Fibroblast of the conjunctiva (primary cell): ENCODE data around the gene NES.

Source experiments
- DNase-seq: peaks from one replicate; pipeline ENCODE4 v3.0.0-alpha.2; 2010; ENCODE audit warnings: low read depth

Gene NES

GRCh38 chr1:156680056-156680455, 2.8 kb upstream of the NES start:
- no peak for DNase-seq

GRCh38 chr1:156677616-156678596, 699 bp upstream of the NES start:
- peak; percentile 85 for DNase-seq

- DNase-seq, result no peak
Observed at GRCh38 chr1:156676114-156676819, 940 bp downstream of the NES start.

- DNase-seq, result no peak
Observed at GRCh38 chr1:156675210-156676113, 1.7 kb downstream of the NES start.

- DNase-seq, result no peak
Observed at GRCh38 chr1:156673387-156674121, 3.7 kb downstream of the NES start.

- DNase-seq, result no peak
Observed at GRCh38 chr1:156671804-156672203, 5.4 kb downstream of the NES start.

- DNase-seq, result no peak
Observed at GRCh38 chr1:156670791-156671190, 6.4 kb downstream of the NES start.

- DNase-seq, result no peak
Observed at GRCh38 chr1:156670359-156670758, 6.8 kb downstream of the NES start.

- no peak for DNase-seq
Observed at GRCh38 chr1:156669794-156670193, 7.4 kb downstream of the NES start.

GRCh38 chr1:156668801-156669637, 8.2 kb downstream of the NES start:
- DNase-seq, result no peak

- no peak for DNase-seq
Observed at GRCh38 chr1:156667968-156668709, 9.1 kb downstream of the NES start.

- DNase-seq, result no peak
Observed at GRCh38 chr1:156667610-156667967, 9.6 kb downstream of the NES start.

- DNase-seq, result no peak
Observed at GRCh38 chr1:156666862-156667609, 10.2 kb downstream of the NES start.

- no peak for DNase-seq
Observed at GRCh38 chr1:156665539-156665938, 11.7 kb downstream of the NES start.

GRCh38 chr1:156664767-156665411, 12.3 kb downstream of the NES start:
- no peak for DNase-seq

GRCh38 chr1:156664046-156664766, 13.0 kb downstream of the NES start:
- no peak for DNase-seq

GRCh38 chr1:156663178-156663577, 14.0 kb downstream of the NES start:
- DNase-seq, result no peak

- no peak for DNase-seq
Observed at GRCh38 chr1:156662800-156663055, 14.5 kb downstream of the NES start.
